GM19328 (cell line): ENCODE measurements around the gene KLHL35.

Experiments used
- ATAC-seq: cut with Tn5 transposase; IDR thresholded peaks from one replicate; pipeline ENCODE4 v1.9.1; 2021; ENCODE audit warnings: mild to moderate bottlenecking, moderate library complexity; ENCODE audit not compliant: unreplicated experiment

Gene KLHL35

GRCh38 chr11:75469785-75470405, 36.9 kb upstream of the KLHL35 start:
- no peak for ATAC-seq

DNA sequence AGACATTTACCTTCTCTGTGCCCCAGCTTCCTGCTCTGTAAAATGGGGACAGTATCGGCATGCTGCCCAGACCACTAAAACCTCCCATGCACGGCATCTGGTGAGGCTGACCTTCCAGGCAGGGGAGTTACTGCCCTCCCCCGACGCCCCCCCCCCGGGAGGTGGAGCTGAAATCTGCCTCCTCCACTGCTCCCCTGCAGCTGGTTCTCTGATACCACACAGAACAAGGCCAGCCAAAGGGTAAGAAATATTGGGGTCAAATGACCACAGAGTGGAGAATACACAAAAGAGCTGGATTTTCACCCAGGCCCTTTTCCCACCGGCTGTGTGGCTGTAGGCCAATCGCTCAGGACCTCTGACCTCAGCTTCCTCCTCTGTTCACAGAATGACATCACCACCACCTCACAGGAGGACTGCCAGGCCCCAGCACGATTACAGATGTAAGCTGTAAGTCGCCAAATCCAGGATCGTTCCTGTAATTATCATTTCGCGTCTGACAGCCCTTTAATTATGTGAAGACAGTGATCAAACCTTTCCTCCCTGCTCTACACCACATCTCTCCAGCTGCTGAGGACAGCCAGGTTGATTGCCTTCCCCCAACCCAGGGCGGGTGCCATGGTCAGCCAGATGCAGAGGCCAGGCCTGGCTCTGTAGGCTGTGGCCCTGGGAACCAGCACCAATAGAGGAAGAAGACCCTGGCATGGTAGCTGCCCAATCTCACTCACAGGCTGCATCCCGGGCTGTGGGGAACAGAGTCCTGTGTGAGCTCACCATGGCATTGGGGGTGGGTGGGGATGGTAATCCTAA, 35.7 kb upstream of the KLHL35 start:
- no peak for ATAC-seq

DNA sequence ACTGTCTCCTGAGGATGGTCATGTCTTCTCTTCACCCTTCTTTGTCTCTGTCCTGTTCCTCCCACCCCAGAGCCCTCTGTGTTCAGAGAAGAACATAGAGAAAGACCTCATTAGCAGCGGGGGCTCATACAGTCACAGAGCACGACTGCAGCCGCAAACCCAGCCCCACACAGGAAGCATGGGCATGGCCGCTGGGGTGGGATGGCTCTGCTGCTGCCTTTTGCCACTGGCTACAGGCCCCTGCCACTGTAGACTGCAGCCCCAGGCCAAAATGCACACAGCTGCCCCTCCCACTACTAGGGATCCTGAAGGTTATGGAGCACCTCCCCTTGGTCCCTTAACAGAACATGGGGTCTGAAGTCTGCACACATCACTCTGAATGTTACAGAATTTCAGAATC, 34.9 kb upstream of the KLHL35 start:
- ATAC-seq = no peak

DNA sequence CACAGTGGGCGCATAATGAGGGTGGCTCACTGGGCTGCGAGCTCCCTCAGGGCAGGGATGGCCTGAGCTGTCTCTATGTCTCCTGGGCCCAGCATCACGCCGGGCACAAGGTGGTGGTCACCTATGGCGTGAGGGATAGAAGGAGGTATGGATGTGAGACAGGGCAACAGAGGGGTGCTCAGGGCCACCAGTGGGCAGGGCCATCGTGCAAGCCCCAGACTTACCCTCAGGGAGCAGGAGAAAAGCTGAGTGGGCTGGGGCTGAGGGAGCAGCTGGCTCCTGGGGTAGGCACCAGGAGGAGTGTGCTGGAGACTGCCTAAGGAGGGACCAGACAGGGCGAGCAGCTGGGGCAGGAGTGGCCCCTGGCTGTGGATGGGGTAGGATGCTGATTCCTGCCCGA, 34.3 kb upstream of the KLHL35 start:
- no peak for ATAC-seq

- no peak for ATAC-seq
Observed at GRCh38 chr11:75465701-75466531, 32.9 kb upstream of the KLHL35 start.

DNA sequence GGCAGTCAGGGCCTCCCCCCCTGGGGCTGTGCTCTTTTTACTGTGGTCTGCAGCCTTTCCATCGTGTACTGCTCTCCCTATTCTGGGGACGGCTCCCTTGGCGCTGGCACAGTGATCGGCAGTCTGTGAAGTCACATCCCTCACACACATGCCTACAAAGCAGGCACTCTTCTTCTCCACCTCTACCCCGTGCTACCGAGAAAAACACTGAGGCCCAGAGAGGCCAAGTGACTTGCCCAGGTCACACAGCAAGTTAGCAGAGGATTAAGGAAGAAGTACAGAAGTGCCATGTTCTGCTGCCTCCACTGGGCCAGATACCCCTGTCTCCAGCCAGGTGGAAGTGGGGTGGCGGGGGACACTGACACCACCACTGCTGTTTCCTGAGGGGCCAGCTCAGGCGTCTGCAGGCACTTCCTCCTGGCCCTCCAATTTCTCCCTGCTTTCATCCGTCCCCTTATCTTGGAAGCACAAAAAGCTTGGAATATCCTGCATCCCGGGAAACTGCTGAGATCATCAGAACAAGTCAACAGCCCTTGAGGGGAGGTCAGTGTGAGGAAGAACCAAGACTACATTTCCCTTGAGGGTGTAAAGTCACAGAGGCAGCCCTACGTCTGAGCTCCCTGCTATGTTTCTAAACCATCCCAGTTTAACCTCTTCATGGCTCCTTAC, 30.2 kb upstream of the KLHL35 start:
- no peak for ATAC-seq

GRCh38 chr11:75462117-75462653, 29.2 kb upstream of the KLHL35 start:
- ATAC-seq = no peak

DNA sequence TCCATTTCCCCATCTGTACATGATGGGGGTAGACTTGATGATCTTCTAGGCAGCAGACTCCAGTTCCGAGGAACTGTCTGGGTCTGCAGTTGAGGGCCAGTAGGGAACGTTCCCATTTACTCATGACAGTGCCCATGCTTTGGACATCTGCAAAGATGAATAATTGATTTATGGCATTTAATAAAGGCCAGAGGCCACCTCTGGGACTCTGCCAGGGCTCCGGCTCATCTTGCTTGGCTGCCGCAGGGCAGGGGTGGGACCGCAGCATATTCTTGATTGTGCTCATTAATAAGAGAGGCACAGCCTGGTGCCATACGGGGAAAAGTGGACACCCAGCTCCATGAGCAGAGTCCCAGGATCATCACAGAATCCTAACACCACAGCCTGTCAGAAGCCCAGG, 28.1 kb upstream of the KLHL35 start:
- no peak for ATAC-seq

- ATAC-seq = no peak
Observed at GRCh38 chr11:75456596-75457183, 23.7 kb upstream of the KLHL35 start.

DNA sequence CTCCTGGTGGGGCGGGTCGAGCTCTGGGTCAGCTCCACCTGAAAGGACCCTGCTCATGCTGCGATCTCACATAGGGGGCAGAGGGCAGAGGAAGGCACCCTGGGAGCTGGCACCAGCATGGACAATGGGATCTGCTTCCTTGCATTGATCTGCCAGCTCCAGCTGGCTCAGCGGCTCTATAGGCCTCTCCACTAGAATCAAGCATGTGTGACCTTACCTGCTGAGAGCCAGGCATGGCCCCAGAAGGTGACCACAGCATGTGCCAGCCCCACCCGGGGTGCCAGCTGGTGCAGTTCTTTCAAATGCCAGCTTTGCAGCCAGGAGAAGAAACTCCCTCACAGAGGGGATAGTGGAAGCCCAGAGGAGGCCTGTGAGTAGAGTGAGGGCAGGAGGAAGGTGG, 22.0 kb upstream of the KLHL35 start:
- ATAC-seq = no peak

GRCh38 chr11:75453916-75454655, 21.1 kb upstream of the KLHL35 start:
- no peak for ATAC-seq

DNA sequence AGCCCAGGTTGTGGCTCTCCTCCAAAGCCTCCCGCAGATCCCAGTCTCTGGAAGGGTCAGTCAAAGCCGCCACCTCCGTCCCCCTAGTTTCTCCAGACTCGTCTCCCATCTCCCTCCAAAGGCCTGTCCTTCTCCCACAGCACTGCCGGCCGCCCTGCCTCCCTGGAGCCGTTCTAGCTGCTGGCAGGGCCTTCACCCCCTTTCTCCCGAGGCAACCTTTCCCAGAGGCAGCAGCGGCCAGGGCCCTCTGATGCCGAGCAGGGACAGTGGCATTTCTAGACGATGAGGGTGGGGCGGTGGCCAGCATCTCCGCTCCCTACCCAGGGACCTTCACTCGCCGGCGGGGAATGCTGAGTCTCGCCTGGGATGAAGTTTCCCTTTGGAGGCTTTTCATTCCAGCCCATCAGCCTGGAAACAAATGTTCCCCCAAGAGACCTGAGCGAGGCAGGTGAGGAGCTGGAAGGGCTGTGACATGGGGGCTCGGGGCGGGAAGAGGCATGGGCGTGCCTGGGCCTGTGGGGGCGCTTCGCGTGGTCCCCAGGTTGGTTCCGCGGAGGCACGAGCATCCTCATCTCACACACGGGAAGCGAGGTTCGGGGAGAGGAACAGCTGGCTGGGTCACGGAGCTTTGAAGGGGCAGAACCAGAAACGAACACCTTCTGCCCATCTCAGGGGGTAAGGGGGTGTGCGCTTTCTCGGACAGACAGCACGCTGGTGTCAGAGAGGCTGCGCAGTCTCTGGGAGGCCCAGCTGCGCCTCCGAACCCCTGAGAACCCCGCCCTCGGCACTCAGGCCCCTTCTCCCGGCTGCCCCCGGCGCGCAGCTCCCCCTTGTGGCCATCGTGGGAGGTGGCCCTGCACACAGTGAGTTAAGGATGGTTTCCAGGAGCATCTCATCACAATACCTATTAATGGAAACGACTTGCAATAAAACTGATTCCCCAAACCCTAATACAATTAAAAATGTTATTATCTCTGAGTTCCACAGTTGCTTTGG, 18.1 kb upstream of the KLHL35 start:
- no peak for ATAC-seq

DNA sequence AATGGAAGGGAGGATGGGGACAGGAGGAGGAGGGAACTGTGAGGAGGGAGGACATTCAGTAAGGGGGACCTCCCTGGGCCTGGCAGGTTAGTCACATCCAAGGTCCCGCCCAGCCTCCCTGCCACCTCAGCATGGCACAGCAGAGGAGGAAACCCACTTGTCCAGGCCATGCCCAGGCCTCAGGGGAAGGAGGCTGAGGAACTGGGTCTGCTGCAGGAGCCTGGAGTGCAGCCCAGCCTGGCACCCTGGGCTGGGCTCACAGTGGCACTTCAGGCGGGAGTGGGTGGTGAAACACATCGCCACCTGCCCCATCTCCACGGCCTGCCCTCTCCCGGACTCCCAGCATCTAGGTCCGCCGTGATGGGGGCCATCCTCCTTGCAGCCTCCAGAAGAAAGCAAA, 17.2 kb upstream of the KLHL35 start:
- no peak for ATAC-seq

GRCh38 chr11:75449776-75450175, 16.8 kb upstream of the KLHL35 start:
- ATAC-seq = no peak

DNA sequence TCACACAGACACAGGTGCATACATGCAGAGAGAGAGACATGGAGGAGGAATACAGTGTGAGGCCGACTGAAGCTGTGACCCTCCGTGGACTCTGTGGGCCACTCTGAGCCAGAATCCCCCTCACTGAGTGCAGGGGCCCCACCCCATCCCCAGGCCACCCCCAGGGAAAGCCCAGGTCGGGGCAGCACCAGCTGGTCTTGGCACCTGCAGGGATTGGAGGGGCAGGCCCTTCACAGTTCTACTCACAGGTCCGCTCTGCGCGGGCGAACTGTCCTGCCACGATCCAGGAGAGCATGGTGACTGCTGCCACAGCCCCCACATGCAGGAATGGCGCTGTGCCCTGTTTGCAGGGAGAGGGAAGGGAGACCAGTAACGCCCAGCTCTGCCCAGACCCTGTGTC, 16.3 kb upstream of the KLHL35 start:
- no peak for ATAC-seq

DNA sequence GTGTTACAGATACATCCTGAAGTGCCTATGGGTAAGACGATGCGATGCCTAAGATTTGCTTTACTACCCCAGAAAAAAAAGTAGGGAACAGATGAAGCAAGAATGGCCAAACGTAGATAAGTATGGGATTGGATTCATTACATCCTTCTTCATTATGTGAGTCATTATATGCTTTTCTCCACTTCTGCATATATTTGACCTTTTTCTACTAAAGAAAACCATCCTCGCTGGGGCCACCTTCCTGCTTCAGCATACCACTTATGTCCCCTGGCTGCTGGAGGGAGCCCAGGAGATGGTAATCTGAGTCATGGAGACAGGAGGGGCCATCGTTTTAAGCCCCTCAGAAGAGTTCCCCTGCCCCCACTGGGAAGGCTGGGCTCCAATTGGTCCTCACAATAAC, 14.4 kb upstream of the KLHL35 start:
- no peak for ATAC-seq

GRCh38 chr11:75445315-75445953, 12.4 kb upstream of the KLHL35 start:
- no peak for ATAC-seq

DNA sequence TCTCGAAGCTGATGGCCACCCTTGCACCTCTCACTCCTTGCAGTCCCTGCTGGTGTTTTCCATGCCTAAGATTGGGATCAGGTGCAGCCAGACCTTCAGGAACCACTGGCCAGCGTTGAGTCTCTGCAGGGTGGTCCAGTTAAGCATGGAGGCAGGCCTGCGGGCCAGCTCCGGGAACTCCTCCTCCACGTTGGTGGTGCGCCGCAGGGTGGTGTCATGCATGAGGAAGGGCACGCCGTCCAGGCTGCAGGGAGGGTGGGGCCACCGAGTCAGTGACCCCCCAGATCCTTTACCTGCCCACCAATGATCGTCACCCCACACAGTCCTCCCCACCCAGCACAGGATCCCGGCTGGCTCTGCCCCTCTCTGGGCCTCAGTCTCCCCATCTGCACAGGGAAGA, 10.0 kb upstream of the KLHL35 start:
- ATAC-seq = no peak
